Activated CD8-positive, alpha-beta memory T cell treated with anti-CD3 and anti-CD28 coated beads for 48 hours (primary cell): ENCODE results near the gene WIF1.

ENCODE experiments used
- DNase-seq, 3 experiments: peaks; one replicate each; pipeline ENCODE4 v3.0.0-alpha.2; 2020; ENCODE audit warnings: low read depth in 2 of 3, low spot score in 2 of 3

Gene WIF1

GRCh38 chr12:65039301-65039700 is 81.8 kb downstream of the WIF1 start:
- no peak for DNase-seq

- DNase-seq = no peak
Measured at GRCh38 chr12:65025136-65025535, 96.0 kb downstream of the WIF1 start.

GRCh38 chr12:65023485-65023884 is 97.6 kb downstream of the WIF1 start:
- DNase-seq = no peak

GRCh38 chr12:65022960-65023359 is 98.1 kb downstream of the WIF1 start:
- DNase-seq = no peak

- DNase-seq = no peak
Measured at GRCh38 chr12:65022421-65022820, 98.7 kb downstream of the WIF1 start.

- DNase-seq = no peak
Measured at GRCh38 chr12:65019696-65020234, 101.3 kb downstream of the WIF1 start.

GRCh38 chr12:65016881-65017650 is 104.0 kb downstream of the WIF1 start:
- DNase-seq = no peak

GRCh38 chr12:65015850-65016249 is 105.3 kb downstream of the WIF1 start:
- DNase-seq = no peak

- DNase-seq = no peak
Measured at GRCh38 chr12:65014504-65015271, 106.4 kb downstream of the WIF1 start.

GRCh38 chr12:65010437-65010836 is 110.7 kb downstream of the WIF1 start:
- no peak for DNase-seq

GRCh38 chr12:65005716-65006115 is 115.4 kb downstream of the WIF1 start:
- DNase-seq = no peak

- no peak for DNase-seq
Measured at GRCh38 chr12:65004270-65004669, 116.8 kb downstream of the WIF1 start.
